GM21737 (cell line): ENCODE data around the gene SSH2.

Source experiments
- ATAC-seq: cut with Tn5 transposase; IDR thresholded peaks from one replicate; pipeline ENCODE4 v1.9.1; 2021; ENCODE audit warnings: mild to moderate bottlenecking, moderate library complexity; ENCODE audit not compliant: unreplicated experiment

Gene SSH2

GRCh38 chr17:29839656-29840055, 90.4 kb downstream of the SSH2 start:
- no peak for ATAC-seq

- no peak for ATAC-seq
Measured at GRCh38 chr17:29838961-29839360, 91.1 kb downstream of the SSH2 start.

- no peak for ATAC-seq
Measured at GRCh38 chr17:29837531-29837930, 92.5 kb downstream of the SSH2 start.

GRCh38 chr17:29836643-29837042, 93.4 kb downstream of the SSH2 start:
- ATAC-seq: no peak

GRCh38 chr17:29835435-29836351, 94.3 kb downstream of the SSH2 start:
- no peak for ATAC-seq

DNA sequence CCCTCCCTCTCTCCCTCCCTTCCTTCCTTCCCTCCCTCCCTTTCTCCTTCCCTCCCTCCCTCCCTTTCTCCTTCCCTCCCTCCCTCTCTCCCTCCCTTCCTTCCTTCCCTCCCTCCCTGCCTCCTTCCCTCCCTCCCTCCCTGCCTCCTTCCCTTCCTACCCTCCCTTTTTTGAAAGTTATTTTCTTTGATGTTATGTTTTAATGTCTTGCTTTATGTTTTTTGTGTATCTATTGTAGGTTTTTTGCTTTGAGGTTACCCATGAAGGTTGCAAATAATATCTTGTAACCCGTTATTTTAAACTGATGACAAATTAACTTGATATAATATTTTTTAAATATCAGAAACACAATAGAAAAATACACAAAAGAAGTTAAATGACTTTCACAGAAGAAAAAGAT, 96.2 kb downstream of the SSH2 start:
- ATAC-seq: no peak

- ATAC-seq: no peak
Measured at GRCh38 chr17:29828676-29829284, 101.2 kb downstream of the SSH2 start.

DNA sequence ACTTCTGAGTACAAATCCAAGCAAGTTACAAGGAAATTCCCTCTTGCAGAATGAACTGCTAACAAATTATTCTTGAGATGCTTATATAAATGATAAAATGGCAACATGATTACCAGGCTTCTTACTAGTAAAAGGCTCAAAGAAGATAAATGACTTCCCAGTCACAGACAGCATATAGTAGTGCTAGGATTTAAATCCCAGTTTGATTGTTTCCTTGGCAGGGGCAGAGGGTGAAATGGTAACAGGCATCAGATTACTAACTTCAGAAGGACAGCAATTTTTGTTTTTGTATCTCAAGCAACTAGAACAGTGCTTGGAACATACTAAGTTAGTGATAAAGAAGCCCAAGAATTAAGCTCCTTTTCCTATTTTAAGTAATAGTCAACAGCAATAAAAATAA, 102.8 kb downstream of the SSH2 start:
- no peak for ATAC-seq

GRCh38 chr17:29826114-29826692, 103.8 kb downstream of the SSH2 start:
- no peak for ATAC-seq

GRCh38 chr17:29825604-29826003, 104.4 kb downstream of the SSH2 start:
- ATAC-seq: no peak

GRCh38 chr17:29821897-29822296, 108.1 kb downstream of the SSH2 start:
- no peak for ATAC-seq

DNA sequence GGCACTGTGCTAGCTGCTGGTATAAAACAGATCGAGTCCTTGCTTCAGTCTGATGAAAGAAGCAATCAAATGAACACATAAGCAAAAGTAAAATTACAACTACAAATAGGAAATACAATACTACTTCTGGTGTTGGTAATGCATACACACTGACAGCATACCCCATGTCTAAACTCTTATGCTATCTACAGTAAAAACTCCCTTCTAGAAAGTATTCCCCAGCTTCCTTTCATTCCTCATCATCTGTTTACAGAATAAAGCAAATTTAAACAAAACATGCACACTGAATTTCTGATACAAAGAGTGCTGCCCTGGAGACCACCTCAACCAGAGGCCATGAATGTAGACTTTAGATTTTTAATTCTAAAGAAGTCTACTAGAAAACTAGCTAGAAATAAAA, 109.6 kb downstream of the SSH2 start:
- no peak for ATAC-seq

DNA sequence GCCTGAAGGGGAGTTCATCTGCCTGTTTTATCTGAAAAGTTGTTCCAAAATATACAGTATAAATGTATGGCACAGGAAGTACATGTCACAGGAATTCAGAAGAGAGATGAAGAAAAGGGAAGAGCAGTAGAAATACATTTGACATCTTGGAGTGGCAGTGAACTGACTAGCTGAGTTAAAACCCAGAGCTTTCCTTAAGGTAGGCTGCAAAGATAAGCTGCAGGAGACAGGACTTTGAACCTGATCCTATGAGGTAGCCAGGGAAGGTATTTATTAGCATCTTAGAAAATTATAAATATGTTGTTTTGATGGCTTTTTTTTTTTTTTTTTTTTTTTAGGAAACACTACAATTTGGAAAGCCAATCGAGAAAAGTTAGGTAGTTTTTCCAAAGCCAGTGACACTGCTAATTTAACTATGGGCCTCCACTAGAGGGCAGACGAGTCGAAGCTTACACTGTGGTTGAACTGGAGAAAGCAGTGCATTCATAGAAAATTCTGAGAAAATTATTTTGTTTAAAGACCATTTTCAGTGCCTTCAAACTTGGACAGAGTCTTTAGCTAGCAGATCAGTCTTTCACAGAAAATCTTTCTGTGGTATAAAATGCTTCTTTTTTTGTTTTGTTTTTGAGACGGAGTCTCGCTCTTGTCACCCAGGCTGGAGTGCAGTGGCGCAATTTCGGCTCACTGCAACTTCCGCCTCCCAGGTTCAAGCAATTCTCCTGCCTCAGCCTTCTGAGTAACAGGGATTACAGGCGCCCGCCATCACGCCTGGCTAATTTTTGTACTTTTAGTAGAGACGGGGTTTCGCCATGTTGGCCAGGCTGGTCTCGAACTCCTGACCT, 122.3 kb downstream of the SSH2 start:
- ATAC-seq: no peak

GRCh38 chr17:29802246-29802645, 127.8 kb downstream of the SSH2 start:
- no peak for ATAC-seq

DNA sequence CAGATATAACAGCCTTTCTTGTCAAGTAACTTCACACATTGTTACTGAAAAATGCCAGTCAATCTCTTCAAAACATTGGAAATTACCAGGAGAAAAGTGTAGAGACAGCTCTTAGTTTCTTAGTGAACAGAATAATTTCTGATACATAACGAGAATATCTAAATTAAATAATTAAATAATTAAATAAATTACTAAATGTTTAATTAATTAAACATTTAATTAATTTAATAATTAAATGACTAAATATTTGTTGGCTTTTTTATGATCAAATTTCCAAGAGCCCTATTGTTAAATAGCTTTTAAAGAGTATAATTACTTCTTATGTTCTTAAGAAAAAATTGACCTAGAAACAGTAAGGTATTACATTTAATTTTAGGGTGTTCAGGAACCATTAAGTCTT, 129.6 kb downstream of the SSH2 start:
- no peak for ATAC-seq

GRCh38 chr17:29796652-29797051, 133.4 kb downstream of the SSH2 start:
- no peak for ATAC-seq

DNA sequence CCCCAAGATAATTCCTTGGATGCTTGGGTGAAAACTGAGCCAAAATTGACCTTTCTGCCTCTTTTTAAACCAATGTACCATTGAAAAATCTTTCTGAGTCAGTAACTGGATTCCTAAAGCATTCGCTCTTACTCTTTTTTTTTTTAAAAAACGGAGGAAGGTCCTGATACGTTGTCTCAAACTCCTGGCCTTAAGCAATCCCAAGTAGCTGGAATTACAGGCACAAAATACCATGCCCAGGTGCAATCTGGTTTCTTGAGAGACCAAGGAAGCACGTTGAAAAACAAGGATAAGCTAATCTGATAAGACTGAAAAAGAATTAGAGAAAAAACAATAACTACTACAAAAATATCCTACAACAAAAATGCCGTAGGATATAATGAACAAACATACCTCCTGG, 136.5 kb downstream of the SSH2 start:
- ATAC-seq: no peak

- ATAC-seq: no peak
Measured at GRCh38 chr17:29791336-29792080, 138.5 kb downstream of the SSH2 start.

GRCh38 chr17:29789196-29790170, 140.5 kb downstream of the SSH2 start:
- ATAC-seq: no peak
